Calu3 (cell line): ENCODE data around the gene FAM43A. TPM values are rescaled to one million over a fixed set of nuclear protein-coding genes. Genes with fewer than 3 reads are reported as not detected.

Source experiments
- BruUV-seq: library from RNA; stranded (reverse); fragments of 400-500 nt; replicated peaks from 2 replicates; lab custom pipeline; 2021; lab: Mats Ljungman, UMichigan
- CTCF ChIA-PET: fragments of 300-600 bp; sonication (Branson Sonifier 250); formaldehyde crosslinking; loops from one replicate; lab custom pipeline; 2022; ENCODE audit warnings: antibody characterized with exemption; lab: Charles Lee
- DNase-seq: peaks from one replicate; pipeline ENCODE4 v3.0.0; 2022
- H3K27ac Mint-ChIP-seq: one replicate; pipeline ENCODE4 v1.8.0; 2022; ENCODE audit warnings: mixed read lengths; ENCODE audit not compliant: unreplicated experiment
- H3K27me3 Mint-ChIP-seq: one replicate; pipeline ENCODE4 v1.8.0; 2022; ENCODE audit warnings: mixed read lengths; ENCODE audit not compliant: unreplicated experiment
- H3K36me3 Mint-ChIP-seq: one replicate; pipeline ENCODE4 v1.8.0; 2022; ENCODE audit warnings: mild to moderate bottlenecking, moderate library complexity, mixed read lengths; ENCODE audit not compliant: insufficient read depth, unreplicated experiment
- H3K4me1 Mint-ChIP-seq: one replicate; pipeline ENCODE4 v1.8.0; 2022; ENCODE audit warnings: mild to moderate bottlenecking, low read depth, mixed read lengths; ENCODE audit not compliant: unreplicated experiment
- H3K4me3 Mint-ChIP-seq: one replicate; pipeline ENCODE4 v1.8.0; 2022; ENCODE audit warnings: mild to moderate bottlenecking, low read depth, moderate library complexity, mixed read lengths; ENCODE audit not compliant: unreplicated experiment
- H3K9me3 Mint-ChIP-seq: one replicate; pipeline ENCODE4 v1.8.0; 2022; ENCODE audit warnings: low read depth, mixed read lengths; ENCODE audit not compliant: unreplicated experiment
- intact Hi-C: fragments of 100-400 bp; cut with micrococcal nuclease; formaldehyde crosslinking; loops from one replicate; pipeline ENCODE4 v1.10.0; 2022; ENCODE audit not compliant: unreplicated experiment
- total RNA-seq: library from RNA; stranded (reverse); gene quantifications from 2 replicates; pipeline ENCODE4 v1.2.3, GENCODE V29; 2022
- TF ChIP-seq, protein P1 (sequence below): fragments of 200-600 bp; IDR thresholded peaks from one replicate; pipeline ENCODE4 v1.8.0; 2022; ENCODE audit warnings: antibody characterized with exemption; ENCODE audit not compliant: unreplicated experiment

Gene FAM43A
- total RNA-seq, 1 experiment from 2014 or later: 1.8 TPM

DNA sequence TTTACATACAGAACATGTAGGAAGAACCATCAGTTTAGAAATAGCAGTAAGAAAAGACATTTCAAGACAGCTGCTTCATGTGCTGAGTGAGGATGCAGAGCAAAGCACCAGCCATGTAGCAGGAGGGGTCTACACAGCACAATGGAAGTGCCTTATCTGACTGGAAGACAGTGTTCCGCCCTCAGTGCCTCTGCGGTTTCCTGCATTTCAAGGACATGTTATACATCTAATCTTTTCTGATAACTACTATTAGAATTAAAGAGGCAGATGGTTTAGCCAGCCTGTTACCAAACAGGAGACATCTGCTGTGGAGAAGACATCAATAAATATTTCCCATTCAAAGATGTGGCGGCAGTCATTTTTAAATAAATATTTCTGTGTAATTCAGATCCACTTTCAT, 24.3 kb upstream of the FAM43A start:
- H3K4me1 Mint-ChIP-seq: no peaks in the 10 kb centered on the region
- no peak overlapping the region for H3K27ac Mint-ChIP-seq
- DNase-seq: no peak
- H3K4me3 Mint-ChIP-seq: no peak overlapping the region
- BruUV-seq: no TSS peak
- TF ChIP-seq, protein P1, sequence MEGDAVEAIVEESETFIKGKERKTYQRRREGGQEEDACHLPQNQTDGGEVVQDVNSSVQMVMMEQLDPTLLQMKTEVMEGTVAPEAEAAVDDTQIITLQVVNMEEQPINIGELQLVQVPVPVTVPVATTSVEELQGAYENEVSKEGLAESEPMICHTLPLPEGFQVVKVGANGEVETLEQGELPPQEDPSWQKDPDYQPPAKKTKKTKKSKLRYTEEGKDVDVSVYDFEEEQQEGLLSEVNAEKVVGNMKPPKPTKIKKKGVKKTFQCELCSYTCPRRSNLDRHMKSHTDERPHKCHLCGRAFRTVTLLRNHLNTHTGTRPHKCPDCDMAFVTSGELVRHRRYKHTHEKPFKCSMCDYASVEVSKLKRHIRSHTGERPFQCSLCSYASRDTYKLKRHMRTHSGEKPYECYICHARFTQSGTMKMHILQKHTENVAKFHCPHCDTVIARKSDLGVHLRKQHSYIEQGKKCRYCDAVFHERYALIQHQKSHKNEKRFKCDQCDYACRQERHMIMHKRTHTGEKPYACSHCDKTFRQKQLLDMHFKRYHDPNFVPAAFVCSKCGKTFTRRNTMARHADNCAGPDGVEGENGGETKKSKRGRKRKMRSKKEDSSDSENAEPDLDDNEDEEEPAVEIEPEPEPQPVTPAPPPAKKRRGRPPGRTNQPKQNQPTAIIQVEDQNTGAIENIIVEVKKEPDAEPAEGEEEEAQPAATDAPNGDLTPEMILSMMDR: no peak
- no peaks in the 10 kb centered on the region for H3K9me3 Mint-ChIP-seq
- H3K27me3 Mint-ChIP-seq: no peaks in the 10 kb centered on the region
- CTCF ChIA-PET: no interaction called here
- H3K36me3 Mint-ChIP-seq: peaks cover 52% of the 10 kb centered on the region
- intact Hi-C loops: no loop called here

DNA sequence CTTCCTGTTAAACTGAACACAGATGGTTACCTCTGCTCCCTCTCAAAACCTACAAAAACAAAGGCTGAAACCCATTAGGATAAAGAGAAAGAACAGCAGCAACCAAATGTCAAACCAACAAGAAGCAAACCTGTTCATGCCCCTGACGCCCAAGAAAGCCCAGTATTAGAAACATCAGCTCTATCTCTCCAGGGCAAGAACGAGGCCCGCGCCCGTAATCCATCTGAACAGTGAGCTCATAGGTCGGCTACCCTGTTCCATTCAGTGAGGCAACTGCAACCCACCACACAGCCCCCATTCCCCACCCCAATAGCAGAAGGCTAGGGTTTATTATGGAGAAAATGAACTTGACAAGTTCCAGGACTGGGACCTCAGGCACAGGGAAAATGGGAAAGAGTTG, 23.7 kb upstream of the FAM43A start:
- H3K4me1 Mint-ChIP-seq: peaks cover under 1% of the 10 kb centered on the region
- intact Hi-C loops: no loop called here
- no peak for DNase-seq
- no peak overlapping the region for H3K4me3 Mint-ChIP-seq
- H3K9me3 Mint-ChIP-seq: no peaks in the 10 kb centered on the region
- H3K27ac Mint-ChIP-seq: no peak overlapping the region
- H3K27me3 Mint-ChIP-seq: no peaks in the 10 kb centered on the region
- CTCF ChIA-PET: interaction anchor here (0.7 kb wide), 1 partner anchor 439 kb away, joined by 3 read pairs; no protein-coding TSS in a partner anchor
- peaks cover 52% of the 10 kb centered on the region for H3K36me3 Mint-ChIP-seq
- TF ChIP-seq, protein P1: no peak
- BruUV-seq: no TSS peak

DNA sequence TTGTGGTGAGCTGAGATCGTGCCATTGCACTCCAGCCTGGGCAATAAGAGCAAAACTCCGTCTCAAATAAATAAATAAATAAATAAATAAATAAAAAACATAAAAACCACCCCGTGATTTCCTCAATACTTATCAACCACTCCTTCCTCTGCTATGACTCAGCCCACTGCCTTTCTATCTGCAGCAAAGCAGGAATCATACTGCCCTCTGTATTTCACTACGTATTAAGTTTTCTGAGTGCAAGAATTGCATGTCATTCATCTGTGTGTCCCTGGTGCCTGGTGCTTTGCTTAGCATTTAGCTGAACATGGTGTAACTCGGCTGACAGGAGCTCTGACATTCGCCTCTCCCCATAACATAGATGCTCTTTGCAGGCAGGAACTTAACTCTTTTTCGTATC, 20.8 kb upstream of the FAM43A start:
- peaks cover 20% of the 10 kb centered on the region for H3K4me1 Mint-ChIP-seq

DNA sequence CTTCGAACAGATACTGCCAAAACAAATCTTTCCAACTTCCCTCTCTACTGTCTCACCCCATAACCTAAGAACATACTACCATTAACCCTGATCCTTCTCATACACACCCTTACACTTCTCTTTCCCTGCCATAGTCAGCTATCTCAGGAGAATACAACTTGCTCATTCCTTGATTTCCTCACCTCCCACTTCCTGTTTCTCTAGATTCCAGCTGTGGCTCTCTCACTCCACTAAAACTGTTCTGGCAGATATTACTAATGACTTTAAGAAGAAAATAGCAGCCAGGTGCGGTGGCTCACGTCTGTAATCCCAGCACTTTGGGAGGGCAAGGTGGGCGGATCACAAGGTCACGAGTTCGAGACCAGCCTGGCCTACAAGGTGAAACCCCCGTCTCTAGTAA, 18.3 kb upstream of the FAM43A start:
- H3K27ac Mint-ChIP-seq: no peak overlapping the region
- TF ChIP-seq, protein P1: no peak
- peaks cover 66% of the 10 kb centered on the region for H3K36me3 Mint-ChIP-seq
- CTCF ChIA-PET: no interaction called here
- no TSS peak for BruUV-seq
- no peak overlapping the region for H3K4me3 Mint-ChIP-seq
- no peaks in the 10 kb centered on the region for H3K9me3 Mint-ChIP-seq
- no peak for DNase-seq
- intact Hi-C loops: no loop called here
- peaks cover 39% of the 10 kb centered on the region for H3K4me1 Mint-ChIP-seq
- H3K27me3 Mint-ChIP-seq: no peaks in the 10 kb centered on the region

More for the DNA sequence above, 20.8 kb upstream of the FAM43A start:
- Mint-ChIP-seq H3K9me3 (no peaks in the 10 kb centered on the region), H3K36me3 (peaks cover 56% of the 10 kb centered on the region), H3K27me3 (no peaks in the 10 kb centered on the region), H3K4me3 (no peak overlapping the region), H3K27ac (no peak overlapping the region)
- CTCF ChIA-PET: no interaction called here
- BruUV-seq: no TSS peak
- intact Hi-C loops: no loop called here
- TF ChIP-seq, protein P1: no peak
- DNase-seq: no peak
